GM19193 (cell line): ENCODE results near the gene HTD2.

Experiments used
- POLR2A ChIP-seq: IDR thresholded peaks from 4 replicates; pipeline ENCODE4 v1.6.1; 2011; ENCODE audit not compliant: insufficient read depth, insufficient read length; ENCODE audit errors: extremely low read depth

Gene HTD2

DNA sequence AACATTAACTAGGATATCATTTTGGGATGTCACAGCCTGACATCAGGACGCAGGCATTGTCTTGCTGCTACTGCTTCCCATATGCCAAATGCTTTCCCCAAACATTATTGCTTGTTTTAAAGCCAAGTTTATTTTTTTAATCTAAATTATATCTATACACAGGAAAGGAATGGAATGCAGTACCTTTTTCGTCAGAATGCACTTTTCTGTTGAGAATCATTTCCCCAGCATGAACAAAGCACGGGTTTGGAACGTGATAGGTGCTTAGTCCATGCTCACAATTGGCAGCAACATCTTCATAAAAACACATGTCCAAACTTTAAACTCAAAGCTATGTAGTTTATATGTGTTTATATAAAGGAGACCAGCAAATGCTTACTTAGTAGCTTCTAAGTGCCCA is 52.5 kb downstream of the HTD2 start:
- TF ChIP-seq POLR2A = no peak

DNA sequence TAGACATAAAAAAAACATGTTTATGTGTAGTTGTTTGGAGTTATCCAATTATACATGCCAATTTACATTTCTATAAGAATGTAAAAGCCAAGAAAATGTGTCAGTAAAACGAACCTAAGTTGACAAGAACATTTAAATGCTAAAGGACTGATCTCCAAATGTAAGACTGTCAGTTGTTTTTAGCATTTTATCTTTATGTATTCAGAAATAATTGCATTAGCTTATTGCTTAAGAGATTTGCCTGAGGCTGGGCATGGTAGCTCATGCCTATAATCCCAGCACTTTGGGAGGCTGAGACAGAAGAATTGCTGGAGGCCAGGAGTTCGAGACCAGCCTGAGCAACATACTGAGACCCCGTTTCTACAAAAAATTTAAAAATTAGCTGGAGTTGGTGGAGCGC is 53.3 kb downstream of the HTD2 start:
- TF ChIP-seq POLR2A = no peak

- no peak for TF ChIP-seq POLR2A
Observed at GRCh38 chr3:58361866-58362265, 55.5 kb downstream of the HTD2 start.

- no peak for TF ChIP-seq POLR2A
Observed at GRCh38 chr3:58366699-58367098, 60.4 kb downstream of the HTD2 start.

DNA sequence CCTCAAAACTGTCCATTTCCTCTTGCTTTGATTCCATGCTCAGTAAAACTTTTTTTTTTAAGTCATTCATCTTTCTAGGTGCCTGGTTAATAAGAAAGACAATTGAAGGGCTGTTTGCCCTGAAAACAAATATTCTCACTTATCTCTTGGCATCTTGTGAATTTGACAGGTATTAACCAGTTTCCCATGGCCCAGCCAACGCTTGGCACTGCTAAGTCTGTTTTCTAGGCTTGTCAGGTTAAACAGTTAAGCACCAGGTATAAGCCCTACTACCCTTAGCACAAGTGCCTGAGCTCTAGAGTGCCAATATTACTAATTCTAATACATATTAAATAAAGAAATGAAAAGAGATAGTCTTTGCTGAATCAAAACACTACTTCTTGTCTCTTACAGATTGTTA is 62.7 kb downstream of the HTD2 start:
- no peak for TF ChIP-seq POLR2A
